ENCODE measurements around the gene PRRG2.

The PRRG2 gene

DNA sequence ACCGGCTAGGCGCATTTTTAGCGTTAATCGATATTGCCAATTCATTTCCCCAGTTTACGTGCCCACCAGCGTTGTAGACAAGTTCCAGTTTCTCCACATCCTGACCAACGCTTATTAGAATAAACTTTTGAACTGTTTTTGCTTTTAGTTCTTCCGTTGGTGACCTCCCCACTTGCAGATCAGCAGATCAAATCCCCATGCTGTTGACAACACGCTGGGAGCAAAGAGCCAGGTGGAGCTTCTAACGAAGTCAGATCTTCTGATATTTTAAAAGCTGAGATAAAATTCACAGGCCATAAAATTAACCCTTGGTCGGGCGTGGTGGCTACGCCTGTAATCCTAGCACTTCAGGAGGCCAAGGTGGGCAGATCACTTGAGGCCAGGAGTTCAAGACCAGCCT, 32.1 kb upstream of the PRRG2 start:
- POLR2A ChIA-PET = interaction anchor here (1.3 kb wide), 1 partner anchor 31 kb away, joined by 3 read pairs; the partner anchor contains the start of gene NOSIP
- TF ChIP-seq CTCF (IDR thresholded peaks at IDR 0.05; ENCODE audit: control extremely low read depth, extremely low read depth, low read depth, missing control alignments) = no peak
- DNase-seq (ENCODE audit: extremely low spot score) = no peak
- CTCF ChIA-PET = interaction anchor here (1.0 to 7.2 kb wide), 11 partner anchors 14 to 132 kb away, joined by 3 to 98 read pairs (median 4); no protein-coding TSS in a partner anchor

DNA sequence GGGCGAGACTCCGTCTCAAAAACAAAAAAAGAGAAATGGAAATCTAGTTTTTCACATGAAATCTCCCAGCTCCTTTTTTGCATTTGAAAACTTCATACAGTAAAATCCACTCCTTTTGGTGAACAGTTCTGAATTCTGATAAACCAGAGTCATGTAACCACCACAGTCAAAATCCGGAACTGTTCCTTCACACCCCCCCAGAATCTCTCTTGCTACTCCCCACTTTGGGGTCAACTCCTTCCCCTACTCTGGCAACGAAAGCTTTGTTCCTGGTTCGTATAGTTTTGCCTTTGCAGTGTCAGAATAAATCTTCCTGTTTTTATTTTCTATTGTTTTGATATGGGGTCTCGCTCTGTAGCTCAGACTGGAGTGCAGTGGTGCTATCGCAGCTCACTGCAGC, 29.6 kb upstream of the PRRG2 start:
- no peak for DNase-seq (ENCODE audit: extremely low spot score)
- CTCF ChIA-PET = interaction anchor here (1.2 to 7.2 kb wide), 6 partner anchors 11 to 49 kb away, joined by 3 to 98 read pairs (median 6); no protein-coding TSS in a partner anchor
- no peak for TF ChIP-seq CTCF (IDR thresholded peaks at IDR 0.05; ENCODE audit: control extremely low read depth, extremely low read depth, low read depth, missing control alignments)
- POLR2A ChIA-PET = no interaction called here

GRCh38 chr19:49552749-49553148, 28.4 kb upstream of the PRRG2 start:
- no peak for DNase-seq (ENCODE audit: extremely low spot score)
- POLR2A ChIA-PET = no interaction called here
- TF ChIP-seq CTCF (IDR thresholded peaks at IDR 0.05; ENCODE audit: control extremely low read depth, extremely low read depth, low read depth, missing control alignments) = no peak
- CTCF ChIA-PET = interaction anchor here (2.0 kb wide), 1 partner anchor 18 kb away, joined by 11 read pairs; no protein-coding TSS in a partner anchor

- DNase-seq (ENCODE audit: extremely low spot score) = no peak
- POLR2A ChIA-PET = interaction anchor here (0.7 kb wide), 1 partner anchor 297 kb away, joined by 8 read pairs; no protein-coding TSS in a partner anchor
- CTCF ChIA-PET = interaction anchor here (1.1 to 1.5 kb wide), 2 partner anchors 17 to 51 kb away, joined by 4 to 5 read pairs; no protein-coding TSS in a partner anchor
- TF ChIP-seq CTCF (IDR thresholded peaks at IDR 0.05; ENCODE audit: control extremely low read depth, extremely low read depth, low read depth, missing control alignments) = no peak
Observed at GRCh38 chr19:49553451-49554271, 27.5 kb upstream of the PRRG2 start.

DNA sequence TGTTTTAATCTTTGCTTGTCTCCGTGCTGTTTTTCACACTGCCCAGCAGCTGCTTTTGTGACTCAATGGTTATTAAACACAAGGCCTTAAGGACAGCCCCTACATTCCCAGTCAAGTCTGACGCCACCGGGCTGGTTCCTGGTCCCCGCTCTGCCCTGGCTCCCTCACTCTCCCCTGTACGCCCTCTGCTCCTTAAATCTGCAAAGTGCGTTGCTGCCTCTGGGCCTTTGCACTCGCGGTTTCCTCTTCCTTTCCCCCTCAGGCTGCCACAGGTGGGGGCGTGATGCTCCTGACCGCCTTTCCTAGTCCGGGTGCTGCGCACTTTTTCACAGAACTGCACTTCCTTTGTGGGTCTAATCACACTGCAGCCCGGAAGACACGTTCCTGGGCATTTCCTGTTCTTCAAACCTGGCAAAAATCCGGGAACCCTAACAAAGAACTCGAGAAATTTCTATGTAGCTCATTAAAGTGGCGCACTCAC, 26.4 kb upstream of the PRRG2 start:
- DNase-seq (ENCODE audit: extremely low spot score) = no peak
- POLR2A ChIA-PET = no interaction called here
- CTCF ChIA-PET = interaction anchor here (1.5 kb wide), 1 partner anchor 52 kb away, joined by 4 read pairs; no protein-coding TSS in a partner anchor
- no peak for TF ChIP-seq CTCF (IDR thresholded peaks at IDR 0.05; ENCODE audit: control extremely low read depth, extremely low read depth, low read depth, missing control alignments)

- no peak for TF ChIP-seq CTCF (IDR thresholded peaks at IDR 0.05; ENCODE audit: control extremely low read depth, extremely low read depth, low read depth, missing control alignments)
- CTCF ChIA-PET = interaction anchor here (1.1 kb wide), 1 partner anchor 9 kb away, joined by 4 read pairs; no protein-coding TSS in a partner anchor
- DNase-seq (ENCODE audit: extremely low spot score) = peak; percentile 26
- POLR2A ChIA-PET = no interaction called here
Observed at GRCh38 chr19:49555600-49556411, 25.3 kb upstream of the PRRG2 start.
